ENCODE measurements around the gene TOPBP1.
A peak's percentile ranks its signal among the peaks of the same experiment; 100 is the strongest.

TOPBP1 gene

DNA sequence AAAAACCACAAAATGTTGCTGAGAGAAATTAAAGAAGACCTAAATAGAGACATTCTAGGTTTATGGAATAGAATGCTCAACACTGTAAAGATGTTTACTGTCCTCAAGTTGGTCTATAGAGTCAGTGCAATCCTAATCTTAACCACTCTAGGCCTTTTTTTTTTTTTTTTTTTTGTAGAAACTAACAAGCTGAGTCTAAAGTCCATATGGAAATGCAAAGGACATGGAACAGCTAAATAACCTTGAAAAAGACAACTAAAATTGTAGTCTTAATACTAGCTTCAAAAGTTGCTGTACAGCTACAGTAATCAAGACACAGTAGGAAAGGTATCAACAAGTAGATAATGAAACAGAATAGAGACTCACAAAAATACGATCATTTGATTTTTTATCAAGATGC, 55.4 kb downstream of the TOPBP1 start:
- no peak for DNase-seq

DNA sequence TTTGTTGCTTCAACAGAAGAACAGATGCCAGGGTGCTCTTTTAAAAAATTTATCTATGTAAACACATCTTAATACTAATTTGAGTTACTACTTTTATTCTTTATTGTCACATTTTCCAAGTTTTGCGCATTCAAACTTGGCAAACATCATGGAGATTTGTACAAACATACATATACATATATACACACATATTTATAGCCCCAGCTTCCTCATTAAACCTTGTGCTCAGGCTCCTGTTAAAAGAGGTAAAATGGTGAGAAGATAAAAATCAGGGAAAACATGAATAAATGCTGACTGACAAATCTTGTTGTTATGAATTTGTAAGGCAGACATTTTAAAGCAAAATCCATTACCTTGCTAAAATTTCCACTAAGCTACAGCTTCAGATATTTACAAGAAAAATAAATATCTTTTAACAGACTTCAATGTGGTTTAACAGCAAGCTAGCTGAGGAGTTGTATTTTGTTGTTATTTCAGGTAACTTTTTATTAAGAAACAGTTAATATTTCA, 61.1 kb downstream of the TOPBP1 start:
- DNase-seq = no peak

DNA sequence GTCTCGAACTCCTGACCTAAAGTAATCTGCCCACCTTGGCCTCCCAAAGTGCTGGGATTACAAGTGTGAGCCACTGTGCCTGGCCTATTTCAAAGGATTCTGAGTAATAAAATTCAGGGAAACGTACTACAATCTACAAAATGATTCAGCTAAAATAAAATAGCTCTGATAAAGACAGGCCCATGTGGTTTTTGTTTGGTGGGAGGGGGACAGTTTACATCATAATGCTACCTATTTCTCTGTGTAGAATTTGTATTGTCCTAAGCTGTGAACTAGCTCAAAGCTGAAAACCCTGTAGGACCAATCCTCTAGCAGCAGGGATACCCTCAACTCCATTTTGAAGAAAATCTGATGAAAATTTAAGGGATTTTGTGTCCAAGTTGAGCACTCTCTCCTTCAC, 62.5 kb downstream of the TOPBP1 start:
- no peak for DNase-seq

DNA sequence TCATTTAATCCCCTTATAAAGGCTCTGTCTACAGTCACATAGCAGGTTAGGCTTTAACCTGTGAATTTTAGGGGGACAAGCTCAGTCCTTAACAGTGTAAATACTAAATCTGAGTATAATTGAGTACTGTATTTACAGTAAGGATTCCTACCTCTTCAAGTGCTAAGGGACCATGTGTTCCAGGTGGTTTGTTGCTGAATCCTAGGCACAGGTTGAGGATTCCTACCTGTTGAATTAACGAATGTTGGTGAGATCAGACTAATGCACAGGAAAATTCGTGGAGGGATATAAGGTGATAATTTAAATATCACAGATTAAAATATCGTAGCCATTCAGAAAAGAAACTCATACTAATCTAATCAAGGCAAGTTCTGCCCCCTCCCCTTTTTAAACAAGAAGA, 63.3 kb downstream of the TOPBP1 start:
- DNase-seq = no peak

DNA sequence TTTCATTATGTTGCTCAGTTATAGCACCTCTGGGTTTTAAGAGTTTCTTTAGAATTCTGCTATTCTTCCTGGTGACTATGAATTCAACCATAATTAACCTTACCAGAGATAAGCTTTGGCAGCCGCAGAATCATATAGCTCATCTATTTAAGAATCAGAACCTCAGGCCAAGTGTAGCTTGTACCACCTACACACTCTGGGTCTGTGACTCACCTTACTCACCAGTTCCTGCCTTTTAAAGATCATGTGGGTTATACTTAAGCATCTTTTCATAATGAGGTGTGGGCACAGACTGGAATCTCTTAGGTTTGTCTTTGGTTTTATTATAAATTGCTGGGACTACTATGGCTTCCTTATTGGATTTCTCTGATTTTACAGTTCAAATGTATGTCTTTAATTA, 66.4 kb downstream of the TOPBP1 start:
- peak; percentile 29 for DNase-seq

DNA sequence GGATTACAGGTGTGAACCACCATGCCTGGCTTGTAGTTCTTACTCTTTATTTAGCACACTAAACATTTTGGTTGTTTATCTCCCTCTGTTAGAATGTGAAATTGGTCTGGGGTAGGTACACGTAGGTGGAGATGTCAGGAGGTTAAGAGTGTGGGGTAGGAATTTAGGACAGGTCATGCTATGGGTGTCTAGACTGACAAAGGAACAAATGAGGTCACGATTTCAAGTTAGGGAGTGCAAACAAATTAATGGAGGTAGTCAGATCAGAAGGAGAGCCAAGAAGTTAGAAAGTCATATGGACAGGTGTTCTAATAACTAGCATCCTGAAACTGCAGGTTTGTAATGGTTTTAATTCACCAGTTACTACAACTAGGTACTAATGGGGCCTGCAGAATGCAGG, 68.5 kb downstream of the TOPBP1 start:
- DNase-seq = no peak

DNA sequence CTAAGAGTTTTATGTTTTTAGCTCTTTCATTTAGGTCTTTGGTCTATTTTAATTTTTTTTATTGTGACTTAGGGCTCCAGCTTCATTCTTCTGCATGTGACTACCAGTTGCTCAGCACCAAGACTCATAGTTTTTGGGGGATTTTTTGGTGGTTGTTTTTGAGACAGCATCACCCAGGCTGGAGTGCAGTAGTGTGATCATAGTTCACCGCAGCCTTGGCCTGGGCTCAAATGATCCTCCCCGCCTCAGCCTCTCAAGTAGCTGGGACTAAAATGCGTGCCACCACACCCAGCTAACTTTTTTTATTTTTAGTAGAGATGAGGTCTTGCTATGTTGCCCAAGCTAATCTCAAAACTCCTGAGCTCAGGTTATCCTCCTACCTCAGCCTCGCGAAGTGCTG, 68.9 kb downstream of the TOPBP1 start:
- DNase-seq = peak; percentile 9

DNA sequence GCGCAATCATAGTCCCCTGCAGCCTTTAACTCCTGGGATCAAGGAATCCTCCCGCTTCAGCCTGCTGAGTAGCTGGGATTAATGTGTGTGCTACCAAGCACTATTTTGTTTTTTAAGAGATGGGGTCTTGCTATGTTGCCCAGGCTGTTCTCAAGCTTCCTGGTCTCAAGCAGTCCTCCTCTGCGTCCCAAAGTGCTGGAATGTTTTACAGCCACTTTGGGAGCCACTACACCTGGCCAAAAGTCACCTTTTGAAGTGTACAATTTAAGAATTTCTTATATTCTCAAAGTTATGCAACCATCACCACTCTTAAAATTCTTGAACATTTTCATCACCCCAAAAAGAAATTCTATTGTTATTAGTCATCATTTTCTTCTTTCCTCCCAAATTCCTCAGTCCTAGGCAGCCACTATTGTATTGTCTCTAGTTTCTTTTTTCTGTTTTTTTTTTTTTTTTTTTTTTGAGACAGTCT, 70.4 kb downstream of the TOPBP1 start:
- no peak for DNase-seq

DNA sequence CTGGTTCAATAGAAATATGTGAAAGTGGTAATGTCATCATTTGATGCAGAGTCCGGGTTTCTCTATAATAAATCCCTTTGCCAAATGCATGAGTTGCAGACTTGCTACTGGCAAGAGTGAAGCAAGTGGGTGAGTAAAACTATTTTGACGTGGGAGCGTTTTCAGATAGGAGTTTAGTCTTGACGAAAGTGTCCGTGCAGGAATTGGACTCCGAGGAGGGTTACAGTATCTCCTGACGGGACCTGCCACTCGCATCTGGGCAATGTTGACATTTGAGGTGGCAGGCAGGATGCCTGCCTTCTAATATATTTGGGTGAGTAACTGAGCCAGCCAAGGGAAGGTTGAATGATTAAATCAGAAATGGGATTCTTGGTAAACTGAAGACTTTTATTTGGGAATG, 72.2 kb downstream of the TOPBP1 start:
- no peak for DNase-seq

DNA sequence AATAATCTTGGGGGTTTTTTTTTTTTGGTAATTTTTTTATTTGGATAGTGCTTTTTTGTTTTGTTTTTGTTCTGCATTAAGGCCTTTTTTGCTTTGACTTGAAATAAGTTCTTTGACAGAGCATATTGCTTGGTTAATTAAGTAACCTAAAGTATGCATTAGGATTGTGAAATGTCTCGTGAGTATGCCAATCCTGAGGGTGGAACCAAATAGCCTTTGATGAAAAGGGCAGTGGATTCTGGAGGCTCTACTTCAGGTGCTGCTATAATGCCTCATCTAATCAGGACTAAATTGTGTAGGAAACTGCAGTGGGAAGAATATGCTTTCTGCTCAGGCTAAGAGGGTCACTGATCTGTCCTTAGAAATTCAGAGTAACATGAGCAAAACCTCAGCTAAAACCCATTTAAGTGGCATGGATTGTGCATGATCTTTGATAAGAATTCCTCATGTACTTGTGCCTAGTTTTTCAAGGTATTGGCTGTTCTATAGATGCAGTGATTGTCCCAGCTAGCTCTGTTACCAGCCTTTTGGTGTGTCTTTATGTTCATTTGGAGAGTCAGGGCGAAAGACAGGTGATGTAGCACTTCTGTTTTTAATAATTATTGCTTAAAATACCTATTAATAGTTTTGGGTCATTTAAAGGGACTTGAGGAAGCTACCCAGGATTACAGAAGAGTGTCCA, 72.8 kb downstream of the TOPBP1 start:
- no peak for DNase-seq

DNA sequence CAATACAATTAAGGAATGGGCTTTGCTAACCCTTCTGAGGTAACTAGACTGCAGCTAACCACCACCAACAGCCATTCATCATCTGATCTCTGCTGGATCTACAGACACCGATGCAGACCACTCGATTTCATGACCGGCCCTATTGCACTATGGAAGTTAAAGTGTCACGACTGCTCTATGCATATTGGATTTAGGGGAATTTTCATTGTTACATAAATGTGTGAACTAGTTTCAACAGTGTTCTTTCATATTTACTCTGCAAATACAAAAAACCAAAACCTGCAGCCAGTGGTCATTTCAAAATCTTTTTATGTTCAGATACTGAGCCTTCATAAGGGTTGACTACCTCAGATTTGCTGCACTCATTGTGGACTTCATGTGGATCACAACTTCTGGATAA, 73.7 kb downstream of the TOPBP1 start:
- DNase-seq = no peak

DNA sequence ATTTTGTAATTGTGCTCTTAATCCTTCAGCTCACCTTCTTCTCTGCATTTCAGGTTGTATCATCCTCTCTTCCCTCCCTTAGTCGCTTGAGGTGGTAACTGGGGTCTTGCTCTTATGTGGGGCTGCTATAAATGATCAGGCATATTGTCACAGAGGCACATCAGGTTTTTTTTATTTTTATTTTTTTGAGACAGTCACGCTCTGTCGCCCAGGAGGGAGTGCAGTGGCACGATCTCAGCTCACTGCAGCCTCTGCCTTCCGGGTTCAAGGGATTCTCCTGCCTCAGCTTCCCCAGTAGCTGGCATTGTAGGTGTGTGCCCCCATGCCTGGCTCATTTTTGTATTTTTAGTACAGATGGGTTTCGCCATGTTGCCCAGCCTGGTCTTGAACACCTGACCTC, 78.3 kb downstream of the TOPBP1 start:
- DNase-seq = no peak

DNA sequence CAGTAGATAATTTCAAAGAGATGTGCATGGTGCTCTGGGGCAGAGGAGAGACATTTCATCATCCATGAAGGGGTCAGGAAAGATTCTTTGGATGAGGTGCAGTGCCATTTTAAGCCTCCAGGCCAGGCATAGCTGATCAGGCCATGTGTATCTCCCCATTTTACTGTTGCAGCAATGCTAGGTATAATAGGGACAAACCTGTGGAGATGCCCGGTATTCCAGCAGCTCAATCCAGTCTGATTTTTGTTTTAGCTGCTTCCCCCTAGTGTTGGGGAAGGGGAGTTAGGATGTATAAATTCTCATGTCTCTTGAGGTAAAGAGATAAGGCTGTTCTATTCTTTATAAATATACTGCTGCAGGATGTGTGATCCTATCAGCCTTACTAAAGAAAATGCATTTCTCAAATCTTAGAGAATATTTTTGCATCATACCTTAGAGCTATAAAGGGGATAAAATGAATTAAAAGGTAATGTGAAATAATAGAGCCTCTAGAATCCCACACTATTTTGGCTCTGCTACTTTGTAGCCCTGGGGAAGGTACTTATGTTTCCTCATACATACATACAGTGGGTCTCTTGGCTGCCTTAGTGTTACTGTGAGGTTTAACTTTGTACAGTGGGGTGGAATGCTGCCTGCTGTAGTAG, 83.1 kb downstream of the TOPBP1 start:
- DNase-seq = no peak

DNA sequence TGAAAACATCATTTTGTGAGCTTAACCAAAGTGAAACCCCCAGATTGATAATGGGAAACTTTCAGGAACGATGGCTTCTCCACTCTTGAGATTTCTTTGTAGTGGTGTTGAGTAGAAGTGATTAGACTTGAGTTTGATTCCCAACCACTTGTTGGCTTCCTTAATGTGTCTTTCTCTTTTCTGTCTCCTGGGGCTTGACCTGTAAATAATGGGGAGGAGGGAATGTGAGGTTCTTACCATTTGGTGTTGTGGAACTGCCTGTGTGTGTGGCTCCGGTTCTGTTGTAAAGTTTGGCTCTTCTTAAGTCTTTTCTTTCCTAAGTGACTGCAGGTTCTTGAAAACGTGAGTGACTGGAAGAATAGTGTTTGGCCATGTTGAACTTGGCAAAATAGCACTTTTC, 85.6 kb downstream of the TOPBP1 start:
- no peak for DNase-seq

DNA sequence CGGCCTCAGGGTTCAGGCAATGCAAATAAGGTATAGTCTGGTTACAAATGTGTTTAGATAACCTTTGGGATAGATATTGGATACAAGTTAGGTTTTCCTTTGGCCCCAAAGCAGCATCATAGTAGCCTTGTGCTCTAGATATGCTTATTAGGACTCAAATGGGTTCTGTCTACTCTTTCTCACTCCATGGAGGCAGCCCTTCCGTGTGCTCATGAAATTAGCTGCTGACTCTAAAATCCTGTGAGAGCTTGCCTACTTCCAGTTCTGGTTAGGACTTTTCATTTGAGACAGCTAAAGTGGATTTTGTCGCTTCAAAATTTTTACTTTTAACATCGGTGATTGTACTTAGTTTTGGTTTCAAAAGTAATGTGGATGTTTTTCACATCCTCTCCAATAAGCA, 86.7 kb downstream of the TOPBP1 start:
- no peak for DNase-seq

DNA sequence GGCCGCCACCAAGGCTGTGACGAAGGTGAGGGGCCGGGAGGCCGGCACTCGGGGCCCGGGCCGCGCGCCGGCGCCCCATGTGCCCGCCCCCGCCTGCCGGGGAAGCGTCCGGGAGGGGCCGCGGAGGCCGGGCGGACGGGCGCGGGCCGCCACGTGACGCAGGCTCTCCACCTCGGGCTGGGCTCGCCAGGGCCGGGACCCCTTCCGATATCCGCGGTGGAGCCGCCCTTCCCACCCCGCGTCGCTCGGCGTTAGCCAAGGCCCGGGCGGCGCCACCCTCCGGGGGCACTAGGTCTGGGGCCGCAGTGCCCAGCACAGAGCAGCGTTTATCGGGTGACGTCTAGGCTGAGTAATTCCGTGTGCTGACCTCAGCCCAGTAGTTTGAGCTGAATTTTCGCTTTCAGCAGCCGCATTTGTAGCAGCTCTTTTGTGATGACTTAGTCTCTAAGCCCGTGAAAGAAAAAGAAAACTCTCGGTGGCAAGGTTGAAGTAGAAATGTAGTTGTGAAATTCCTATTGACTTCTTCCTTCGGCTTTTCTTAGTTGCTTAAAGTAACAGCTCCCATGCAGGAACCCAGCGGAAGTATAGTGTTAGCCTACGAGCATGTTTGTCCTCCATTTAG, 87.4 kb downstream of the TOPBP1 start:
- no peak for DNase-seq

DNA sequence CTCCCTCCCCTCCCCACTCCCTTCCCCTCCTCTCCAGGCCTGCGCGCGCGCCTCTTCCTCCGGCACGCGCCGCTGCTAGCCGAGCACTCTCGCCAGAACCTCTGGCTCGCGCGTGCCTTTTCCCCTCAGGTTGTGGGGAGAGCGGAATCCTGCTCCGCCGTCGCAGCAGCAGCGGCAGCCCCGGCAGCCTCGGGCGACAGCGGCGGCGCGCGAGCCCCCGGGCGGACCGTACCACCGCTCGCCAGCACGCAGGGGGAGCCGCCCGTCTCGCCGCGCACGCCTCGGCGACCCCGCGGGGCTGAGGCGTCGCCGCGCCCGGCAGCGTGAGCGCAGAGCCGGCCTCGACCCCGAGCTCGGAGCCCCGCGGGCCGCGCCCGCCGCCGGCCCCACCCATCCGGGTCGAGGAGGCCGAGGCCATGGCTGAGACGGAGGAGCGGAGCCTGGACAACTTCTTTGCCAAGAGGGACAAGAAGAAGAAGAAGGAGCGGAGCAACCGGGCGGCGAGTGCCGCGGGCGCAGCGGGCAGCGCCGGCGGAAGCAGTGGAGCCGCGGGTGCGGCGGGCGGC, 88.0 kb downstream of the TOPBP1 start, which contains the start of gene CDV3:
Gene CDV3, plus strand, starts transcription at position 58 of the 566 bp plus-strand sequence. Its CDS starts 359 bp downstream, at position 417.
- DNase-seq = no peak

DNA sequence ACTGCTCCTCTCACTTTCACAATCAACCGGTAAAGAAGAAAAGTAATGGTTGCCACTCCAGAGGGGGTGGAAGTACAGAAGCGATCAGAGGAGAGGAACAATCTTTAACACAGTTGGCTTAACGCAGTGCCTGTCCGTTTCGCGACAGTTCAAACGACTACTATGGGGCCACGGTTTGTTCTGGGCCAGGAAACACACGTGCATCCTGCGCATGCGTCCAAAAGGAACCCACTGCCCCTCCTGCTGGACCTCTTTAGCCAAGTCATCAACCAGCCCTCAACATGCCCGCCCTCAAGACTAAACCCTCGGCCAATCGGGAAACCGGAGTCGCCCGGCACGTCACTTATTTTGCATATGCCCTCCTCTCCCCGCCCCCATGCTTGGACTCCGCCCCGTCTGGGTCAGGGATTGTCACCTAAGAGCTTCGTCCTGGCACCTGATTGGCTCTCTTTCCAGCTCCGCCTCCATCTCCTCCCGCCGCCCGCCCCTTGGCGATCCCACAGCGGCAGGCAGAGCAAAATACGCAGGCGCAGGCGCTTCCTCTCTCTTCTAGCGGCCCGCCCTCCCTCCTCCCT, 88.6 kb downstream of the TOPBP1 start:
- DNase-seq = no peak

DNA sequence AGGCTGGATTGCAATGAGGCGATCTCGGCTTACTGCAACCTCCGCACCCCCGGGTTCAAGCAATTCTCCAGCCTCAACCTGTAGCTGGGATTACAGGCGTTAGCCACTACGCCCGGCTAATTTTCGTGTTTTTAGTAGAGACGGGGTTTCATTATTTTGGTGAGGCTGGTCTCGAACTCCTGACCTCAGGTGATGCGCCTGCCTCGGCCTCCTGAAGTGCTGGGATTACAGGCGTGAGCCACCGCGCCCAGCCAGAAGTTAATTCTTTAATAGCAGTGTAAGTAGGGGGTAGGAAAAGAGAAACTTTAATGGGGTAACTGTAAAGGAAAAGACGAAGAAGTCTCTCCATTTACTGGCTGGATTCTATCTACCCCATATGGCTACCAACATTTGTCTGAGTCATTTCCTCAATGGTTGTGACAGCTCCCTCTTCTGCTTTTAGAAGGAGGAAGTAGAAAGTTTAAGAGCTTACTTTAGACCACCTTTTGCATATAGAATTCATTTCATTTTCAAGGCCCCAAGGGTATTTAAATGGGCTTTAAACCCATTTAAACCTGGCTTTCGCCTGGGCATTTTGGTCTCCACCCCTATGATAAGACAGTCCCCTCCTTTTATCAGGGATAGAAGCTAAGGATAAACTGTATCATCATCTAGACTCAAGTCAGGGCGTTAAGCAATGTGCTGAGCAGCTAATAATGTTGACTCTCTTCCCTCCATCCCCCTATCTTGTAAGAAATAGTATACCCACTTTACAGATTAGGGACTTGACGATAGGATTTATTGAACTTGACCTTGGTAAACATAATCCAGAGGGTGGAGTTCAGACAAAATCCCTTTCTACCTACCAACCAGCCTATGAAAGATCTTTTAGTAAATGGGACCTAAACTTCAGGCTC, 89.3 kb downstream of the TOPBP1 start:
- no peak for DNase-seq

DNA sequence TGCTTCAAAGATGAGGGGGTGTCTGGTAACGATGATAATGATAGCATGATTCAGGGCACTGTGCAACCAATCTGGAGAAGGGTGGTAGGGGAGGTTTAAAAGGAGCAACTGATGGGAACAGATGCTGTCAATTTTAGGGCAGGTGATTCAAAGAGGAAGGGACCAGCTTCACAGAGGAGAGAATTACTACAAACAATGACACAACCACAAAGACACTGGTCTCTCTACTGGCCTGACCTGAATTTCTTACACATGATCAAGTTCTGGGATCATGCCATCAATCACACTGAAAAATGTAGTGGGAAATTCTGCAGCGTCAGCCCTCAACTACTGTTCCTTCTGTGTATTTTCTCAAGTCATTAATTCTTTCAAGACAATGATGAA, 90.8 kb downstream of the TOPBP1 start:
- DNase-seq = no peak

DNA sequence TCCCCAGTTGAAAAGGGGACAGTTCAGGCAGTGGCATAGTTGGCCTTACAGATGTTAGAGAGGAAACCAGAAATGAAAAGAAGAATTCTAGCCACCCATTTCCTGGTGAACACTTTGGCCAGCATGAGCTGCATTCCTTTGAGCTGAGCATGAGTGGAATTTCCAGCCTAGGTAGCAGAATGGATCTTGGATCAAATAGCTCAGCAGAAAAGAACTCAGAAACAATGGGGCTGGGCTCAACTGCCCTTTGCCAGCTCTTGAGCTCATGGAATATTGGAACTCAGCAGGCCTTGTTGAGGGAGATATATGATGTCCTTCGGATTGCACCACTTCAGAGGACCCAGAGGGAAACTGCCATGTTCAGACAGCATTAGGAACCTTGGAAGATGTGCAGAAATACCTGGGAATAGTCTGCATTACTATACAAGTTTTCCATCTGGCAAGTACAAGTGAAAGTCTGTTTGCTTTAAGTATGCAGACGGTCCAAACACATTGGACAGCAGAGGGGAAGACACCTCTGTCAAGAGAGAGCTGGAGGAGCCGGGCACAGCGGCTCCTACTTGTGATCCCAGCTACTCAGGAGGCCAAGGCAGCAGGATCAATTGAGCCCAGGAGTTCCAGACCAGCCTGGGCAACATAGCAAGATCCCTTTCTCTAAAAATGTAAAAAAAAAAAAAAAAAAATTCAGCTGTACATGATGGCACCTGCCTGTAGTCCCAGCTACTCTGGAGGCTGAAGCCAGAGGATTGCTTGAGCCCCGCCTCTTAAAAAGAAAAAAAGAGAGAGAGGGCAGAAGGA, 91.4 kb downstream of the TOPBP1 start:
- DNase-seq = no peak

Data from stimulated activated naive CD4-positive, alpha-beta T cell treated with Interleukin-2 at 50 U/mL for 16 hours (primary cell).